Stimulated activated CD8-positive, alpha-beta memory T cell treated with anti-CD3 and anti-CD28 coated beads, Interleukin-15, amount 100 ng/mL, for 24 hours (primary cell): ENCODE data around the gene GPM6B.
"Not testable (repeated sequence)": the region's sequence is repeated elsewhere in the genome, so short reads cannot be mapped to it uniquely, and the experiment has no call there.

Source experiments
- DNase-seq: peaks from one replicate; pipeline ENCODE4 v3.0.0-alpha.2; 2020; ENCODE audit warnings: low read depth

GPM6B gene

DNA sequence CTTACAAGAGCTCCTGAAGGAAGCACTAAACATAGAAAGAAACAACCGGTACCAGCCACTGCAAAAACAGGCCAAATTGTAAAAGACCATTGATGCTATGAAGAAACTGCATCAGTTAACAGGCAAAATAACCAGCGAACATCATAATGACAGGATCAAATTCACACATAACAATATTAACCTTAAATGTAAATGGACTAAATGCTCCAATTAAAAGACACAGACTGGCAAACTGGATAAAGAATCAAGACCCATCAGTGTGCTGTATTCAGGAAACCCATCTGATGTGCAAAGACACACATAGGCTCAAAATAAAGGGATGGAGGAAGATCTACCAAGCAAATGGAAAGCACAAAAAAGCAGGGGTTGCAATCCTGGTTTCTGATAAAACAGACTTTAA is 90.3 kb downstream of the GPM6B start:
- DNase-seq, result not testable (repeated sequence)

DNA sequence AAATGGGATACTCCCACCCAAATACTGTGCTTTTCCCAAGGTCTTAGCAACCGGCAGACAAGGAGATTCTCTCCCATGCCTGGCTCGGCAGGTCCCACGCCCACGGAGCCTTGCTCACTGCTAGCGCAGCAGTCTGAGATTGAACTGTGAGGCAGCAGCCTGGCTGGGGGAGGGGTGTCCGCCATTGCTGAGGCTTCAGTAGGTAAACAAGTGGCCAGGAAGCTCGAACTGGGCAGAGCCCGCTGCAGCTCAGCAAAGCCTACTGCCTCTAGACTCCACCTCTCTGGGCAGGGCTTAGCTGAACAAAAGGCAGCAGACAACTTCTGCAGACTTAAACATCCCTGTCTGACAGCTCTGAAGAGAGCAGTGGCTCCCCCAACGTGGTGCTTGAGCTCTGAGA is 92.0 kb downstream of the GPM6B start:
- not testable (repeated sequence) for DNase-seq

- DNase-seq, result no peak
Observed at GRCh38 chrX:13721819-13722519, 94.9 kb downstream of the GPM6B start.

DNA sequence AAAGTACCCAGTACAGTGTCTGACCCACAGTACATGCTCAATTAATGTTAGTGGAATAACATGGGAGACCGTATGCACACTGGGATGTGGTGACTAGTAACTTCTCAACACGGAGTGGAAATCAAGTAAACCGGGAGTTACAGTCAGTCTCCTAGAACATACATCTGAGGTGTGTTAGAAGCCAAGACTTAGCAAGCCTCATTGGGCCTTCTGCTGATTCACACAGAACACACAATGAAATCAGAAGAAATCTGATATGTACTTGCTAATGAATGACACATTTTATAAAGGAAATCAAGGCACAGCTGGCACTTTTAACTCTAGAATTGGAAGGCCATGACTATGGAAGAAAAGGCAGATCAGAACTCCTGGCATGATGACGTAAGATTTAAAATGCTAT is 95.5 kb downstream of the GPM6B start:
- DNase-seq, result no peak
